ENCODE measurements around the gene ELFN1. TPM values are rescaled to one million over a fixed set of nuclear protein-coding genes. Genes with fewer than 3 reads are reported as not detected.

The ELFN1 gene
- total RNA-seq, 2 experiments from 2014 or later: 0.20 to 0.36 TPM

DNA sequence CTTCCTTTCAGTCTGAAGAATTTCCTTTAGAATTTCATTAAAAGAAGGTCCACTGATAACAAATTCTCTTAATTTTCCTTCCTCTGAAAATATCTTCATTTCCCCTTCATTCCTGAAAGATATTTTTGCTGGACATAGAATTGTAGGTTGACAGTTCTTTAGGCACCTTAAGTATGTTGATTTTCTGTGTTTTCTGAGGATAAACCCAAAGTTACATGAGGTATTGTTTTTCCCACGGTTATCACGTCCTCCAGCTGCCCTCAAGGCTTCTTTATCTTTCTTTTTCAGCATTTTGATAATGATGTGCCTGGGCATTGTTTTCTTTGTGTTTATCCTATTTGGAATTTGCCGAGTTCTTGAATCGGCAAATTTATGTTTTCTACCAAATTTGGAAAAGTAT lies 105.3 kb downstream of the ELFN1 start:
- intact Hi-C loops (cut with micrococcal nuclease): no loop called here
- DNase-seq (no peak), ATAC-seq (no peak)
- Mint-ChIP-seq H3K36me3 (ENCODE audit: low read depth) (peaks cover 3% of the 10 kb centered on the region), H3K9me3 (peaks cover 23% of the 10 kb centered on the region), H3K27ac (no peak overlapping the region), H3K4me1 (ENCODE audit: low read depth) (no peaks in the 10 kb centered on the region), H3K4me3 (no peak overlapping the region), H3K27me3 (no peaks in the 10 kb centered on the region)
- TF ChIP-seq, protein P1, sequence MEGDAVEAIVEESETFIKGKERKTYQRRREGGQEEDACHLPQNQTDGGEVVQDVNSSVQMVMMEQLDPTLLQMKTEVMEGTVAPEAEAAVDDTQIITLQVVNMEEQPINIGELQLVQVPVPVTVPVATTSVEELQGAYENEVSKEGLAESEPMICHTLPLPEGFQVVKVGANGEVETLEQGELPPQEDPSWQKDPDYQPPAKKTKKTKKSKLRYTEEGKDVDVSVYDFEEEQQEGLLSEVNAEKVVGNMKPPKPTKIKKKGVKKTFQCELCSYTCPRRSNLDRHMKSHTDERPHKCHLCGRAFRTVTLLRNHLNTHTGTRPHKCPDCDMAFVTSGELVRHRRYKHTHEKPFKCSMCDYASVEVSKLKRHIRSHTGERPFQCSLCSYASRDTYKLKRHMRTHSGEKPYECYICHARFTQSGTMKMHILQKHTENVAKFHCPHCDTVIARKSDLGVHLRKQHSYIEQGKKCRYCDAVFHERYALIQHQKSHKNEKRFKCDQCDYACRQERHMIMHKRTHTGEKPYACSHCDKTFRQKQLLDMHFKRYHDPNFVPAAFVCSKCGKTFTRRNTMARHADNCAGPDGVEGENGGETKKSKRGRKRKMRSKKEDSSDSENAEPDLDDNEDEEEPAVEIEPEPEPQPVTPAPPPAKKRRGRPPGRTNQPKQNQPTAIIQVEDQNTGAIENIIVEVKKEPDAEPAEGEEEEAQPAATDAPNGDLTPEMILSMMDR (IDR thresholded peaks at IDR 0.05): no peak
- ChIA-PET CTCF (no interaction called here), POLR2A (no interaction called here)

DNA sequence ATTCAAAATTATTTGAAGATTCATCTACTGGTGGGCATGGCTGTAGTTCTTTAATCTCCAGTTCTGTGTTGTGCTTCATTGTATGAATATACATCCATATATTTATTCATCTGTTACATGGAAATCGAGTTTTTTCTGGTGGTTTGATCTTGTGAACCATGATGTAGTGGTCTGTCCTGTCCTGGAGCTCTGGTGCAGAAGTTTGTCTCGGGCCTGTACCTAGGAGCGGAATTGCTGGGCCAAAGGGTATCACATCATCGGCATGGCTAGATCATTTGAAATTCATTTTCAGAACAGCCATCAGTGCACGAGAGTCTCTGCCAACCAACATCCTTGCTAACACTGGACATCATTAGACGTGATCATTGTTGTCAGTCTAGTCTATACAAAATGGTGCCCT lies 107.0 kb downstream of the ELFN1 start:
- intact Hi-C loops (cut with micrococcal nuclease): no loop called here
- H3K36me3 Mint-ChIP-seq (ENCODE audit: low read depth): peaks cover 3% of the 10 kb centered on the region
- peaks cover 23% of the 10 kb centered on the region for H3K9me3 Mint-ChIP-seq

DNA sequence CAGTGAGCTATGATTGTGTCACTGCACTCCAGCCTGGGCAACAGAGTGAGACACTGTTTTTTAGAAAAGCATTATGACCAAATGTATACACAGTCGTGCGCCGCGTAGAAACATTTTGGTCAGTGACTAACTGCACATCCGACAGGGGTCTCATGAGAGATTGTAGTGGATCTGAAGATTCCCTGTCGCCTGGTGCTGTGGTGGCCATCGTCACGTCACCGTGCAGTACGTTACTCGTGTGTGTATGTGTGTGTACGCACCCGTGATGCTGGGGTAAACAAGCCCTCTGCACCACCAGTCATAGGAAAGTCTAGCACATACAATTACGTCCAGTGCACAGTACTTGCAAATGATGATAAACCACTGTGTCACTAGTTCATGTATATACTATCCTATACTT lies 109.4 kb downstream of the ELFN1 start:
- TF ChIP-seq, protein P1 (IDR thresholded peaks at IDR 0.05): no peak
- no peak overlapping the region for H3K4me3 Mint-ChIP-seq
- ATAC-seq: no peak
- no peak overlapping the region for H3K27ac Mint-ChIP-seq
- intact Hi-C loops (cut with micrococcal nuclease): no loop called here
- ChIA-PET CTCF (no interaction called here), POLR2A (no interaction called here)
- DNase-seq: no peak
- H3K27me3 Mint-ChIP-seq: no peaks in the 10 kb centered on the region
- peaks cover 3% of the 10 kb centered on the region for H3K36me3 Mint-ChIP-seq (ENCODE audit: low read depth)
- H3K4me1 Mint-ChIP-seq (ENCODE audit: low read depth): no peaks in the 10 kb centered on the region
- H3K9me3 Mint-ChIP-seq: peaks cover 18% of the 10 kb centered on the region

More for the DNA sequence above, 107.0 kb downstream of the ELFN1 start:
- CTCF ChIA-PET: no interaction called here
- DNase-seq: no peak
- TF ChIP-seq, protein P1 (IDR thresholded peaks at IDR 0.05): no peak
- H3K4me3 Mint-ChIP-seq: no peak overlapping the region
- H3K4me1 Mint-ChIP-seq (ENCODE audit: low read depth): no peaks in the 10 kb centered on the region
- ATAC-seq: no peak
- POLR2A ChIA-PET: no interaction called here
- no peak overlapping the region for H3K27ac Mint-ChIP-seq
- no peaks in the 10 kb centered on the region for H3K27me3 Mint-ChIP-seq

- Mint-ChIP-seq H3K9me3 (peaks cover 14% of the 10 kb centered on the region), H3K27me3 (peaks cover 4% of the 10 kb centered on the region), H3K36me3 (ENCODE audit: low read depth) (peaks cover 3% of the 10 kb centered on the region), H3K27ac (no peak overlapping the region), H3K4me3 (no peak overlapping the region), H3K4me1 (ENCODE audit: low read depth) (peaks cover 3% of the 10 kb centered on the region)
- no peak for ATAC-seq
- intact Hi-C loops (cut with micrococcal nuclease): no loop called here
- POLR2A ChIA-PET: no interaction called here
- no peak for DNase-seq
- TF ChIP-seq, protein P1 (IDR thresholded peaks at IDR 0.05): no peak
- CTCF ChIA-PET: no interaction called here
These were observed 111.3 kb downstream of the ELFN1 start for GRCh38 chr7:1781369-1781768.

- Mint-ChIP-seq H3K4me1 (ENCODE audit: low read depth) (peaks cover 3% of the 10 kb centered on the region), H3K4me3 (no peak overlapping the region), H3K27me3 (peaks cover 7% of the 10 kb centered on the region), H3K9me3 (peaks cover 5% of the 10 kb centered on the region), H3K27ac (no peak overlapping the region), H3K36me3 (ENCODE audit: low read depth) (no peaks in the 10 kb centered on the region)
- TF ChIP-seq, protein P1 (IDR thresholded peaks at IDR 0.05): no peak
- ATAC-seq (no peak), DNase-seq (no peak)
- ChIA-PET POLR2A (no interaction called here), CTCF (no interaction called here)
- intact Hi-C loops (cut with micrococcal nuclease): no loop called here
These were observed 115.8 kb downstream of the ELFN1 start for GRCh38 chr7:1785839-1786238.

Data from activated CD8-positive, alpha-beta T cell treated with anti-CD3 and anti-CD28 coated beads for 36 hours (primary cell).